Activated T-helper 17 cell treated with anti-CD3 and anti-CD28 coated beads, Interleukin-2, amount 50 U/mL, for 72 hours (primary cell): ENCODE measurements around the gene ANKLE1. TPM values are rescaled to one million over a fixed set of nuclear protein-coding genes. Genes with fewer than 3 reads are reported as not detected.

ENCODE experiments used
- ATAC-seq: fragments of 150-1000 bp; cut with Tn5 transposase; replicated peaks from 2 replicates; pipeline ENCODE4 v1.10.0; 2021; ENCODE audit warnings: mild to moderate bottlenecking, moderate library complexity
- H3K27ac Mint-ChIP-seq: one replicate; pipeline ENCODE4 v1.8.0; 2022; ENCODE audit warnings: mixed read lengths
- H3K27me3 Mint-ChIP-seq: one replicate; pipeline ENCODE4 v1.8.0; 2022; ENCODE audit warnings: mixed read lengths
- H3K36me3 Mint-ChIP-seq: one replicate; pipeline ENCODE4 v1.8.0; 2022; ENCODE audit warnings: low read depth, mild to moderate bottlenecking, mixed read lengths
- H3K4me1 Mint-ChIP-seq: one replicate; pipeline ENCODE4 v1.8.0; 2022; ENCODE audit warnings: mixed read lengths
- H3K4me3 Mint-ChIP-seq: one replicate; pipeline ENCODE4 v1.8.0; 2022; ENCODE audit warnings: mild to moderate bottlenecking, mixed read lengths
- H3K9me3 Mint-ChIP-seq: one replicate; pipeline ENCODE4 v1.8.0; 2022; ENCODE audit warnings: mixed read lengths
- total RNA-seq, 2 donors: library from RNA; stranded (reverse); gene quantifications; one replicate each; pipeline ENCODE4 v1.2.3, GENCODE V29; 2022

ANKLE1 gene
- total RNA-seq, 2 donors from 2014 or later, result 4.4 to 11.6 TPM

DNA sequence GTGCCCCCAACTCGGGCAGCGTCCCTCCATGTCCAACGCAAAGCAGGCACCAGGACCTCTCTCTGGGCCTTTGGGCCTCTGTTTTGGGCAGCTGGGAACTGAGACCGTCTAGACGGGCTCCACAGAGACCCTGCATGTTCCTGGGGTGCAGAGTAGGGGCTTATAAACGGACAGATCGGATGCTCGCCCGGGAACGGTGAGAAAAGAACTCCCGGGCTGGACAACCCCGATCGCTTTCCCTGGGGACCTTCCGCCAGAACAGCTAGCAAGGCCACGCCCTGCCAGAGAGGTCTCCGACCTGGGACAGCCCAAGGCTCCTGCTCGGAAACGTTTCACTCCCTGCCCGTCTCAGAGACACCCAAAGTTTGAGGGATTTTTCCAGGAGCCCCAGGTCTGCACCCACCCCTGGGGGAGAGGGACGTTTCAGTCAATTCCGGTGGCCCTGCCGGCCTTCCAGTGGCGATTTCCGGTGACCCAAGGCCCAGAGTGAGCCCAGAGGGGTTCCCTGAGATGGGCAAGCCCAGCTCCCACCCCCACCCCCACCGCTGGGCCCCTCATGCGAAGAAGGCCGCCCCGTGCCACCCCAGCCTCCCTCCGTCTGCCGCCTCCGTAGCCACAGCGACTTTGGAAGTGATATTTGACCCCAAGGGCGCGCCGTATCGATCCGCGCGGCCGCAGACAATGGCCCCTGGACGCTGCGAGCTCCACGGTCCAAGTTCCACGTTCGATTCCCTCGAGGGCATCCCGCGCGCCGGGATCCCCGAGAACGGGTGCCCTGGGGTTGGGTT is 37.7 kb upstream of the ANKLE1 start:
- H3K27me3 Mint-ChIP-seq, result no peaks in the 10 kb centered on the region
- no peaks in the 10 kb centered on the region for H3K36me3 Mint-ChIP-seq
- peak overlapping the region; percentile 52 for H3K4me3 Mint-ChIP-seq
- no peak overlapping the region for H3K27ac Mint-ChIP-seq
- ATAC-seq, result no peak
- no peaks in the 10 kb centered on the region for H3K4me1 Mint-ChIP-seq
- no peaks in the 10 kb centered on the region for H3K9me3 Mint-ChIP-seq

DNA sequence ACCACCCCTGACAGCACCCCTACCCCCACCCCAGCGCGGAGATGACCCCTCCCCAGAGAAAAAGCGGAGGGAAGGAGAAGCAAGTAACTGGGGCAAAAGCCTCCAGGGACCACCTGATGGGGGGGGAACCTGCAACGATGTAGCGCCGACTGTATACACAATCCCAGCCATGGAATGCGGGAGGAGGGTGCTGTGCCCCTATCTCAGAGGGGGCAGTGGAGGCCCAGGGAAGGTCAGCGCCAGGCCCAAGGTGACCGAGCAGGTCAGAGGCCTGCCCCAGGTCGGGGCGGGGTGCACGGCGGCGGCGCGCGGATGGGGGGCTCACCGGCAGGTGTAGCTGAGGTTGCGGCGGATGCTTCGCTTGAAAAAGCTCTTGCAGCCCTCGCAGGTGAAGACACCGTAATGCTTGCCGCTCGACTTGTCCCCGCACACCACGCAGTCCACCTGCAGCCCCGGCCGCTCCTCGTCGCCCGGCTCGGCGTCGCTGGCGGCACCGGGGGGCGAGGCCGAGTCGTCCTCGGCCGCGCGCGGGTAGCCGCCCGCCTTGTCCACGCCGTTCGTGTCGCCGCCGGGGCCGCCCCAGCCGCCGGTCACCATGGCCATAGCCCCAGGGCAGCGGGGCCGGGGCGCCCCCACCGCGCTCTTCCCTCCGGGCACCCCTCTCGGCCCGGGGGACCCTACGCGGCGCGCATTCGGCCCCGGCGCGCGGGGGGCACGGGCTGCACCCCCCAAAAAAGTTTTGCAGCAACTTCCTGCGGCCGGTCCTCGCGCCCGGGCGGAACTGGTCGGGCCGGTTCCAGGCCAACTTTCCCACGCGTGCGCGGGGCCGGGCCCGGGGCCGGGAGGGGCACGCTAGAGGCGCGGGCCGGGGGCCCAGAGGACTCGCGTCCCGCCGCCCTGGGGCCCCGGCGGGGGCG is 36.8 kb upstream of the ANKLE1 start:
- Mint-ChIP-seq H3K36me3 (no peaks in the 10 kb centered on the region), H3K4me3 (peak overlapping the region; percentile 52), H3K27ac (no peak overlapping the region), H3K9me3 (no peaks in the 10 kb centered on the region), H3K27me3 (no peaks in the 10 kb centered on the region), H3K4me1 (no peaks in the 10 kb centered on the region)
- ATAC-seq, result peak; percentile 25

DNA sequence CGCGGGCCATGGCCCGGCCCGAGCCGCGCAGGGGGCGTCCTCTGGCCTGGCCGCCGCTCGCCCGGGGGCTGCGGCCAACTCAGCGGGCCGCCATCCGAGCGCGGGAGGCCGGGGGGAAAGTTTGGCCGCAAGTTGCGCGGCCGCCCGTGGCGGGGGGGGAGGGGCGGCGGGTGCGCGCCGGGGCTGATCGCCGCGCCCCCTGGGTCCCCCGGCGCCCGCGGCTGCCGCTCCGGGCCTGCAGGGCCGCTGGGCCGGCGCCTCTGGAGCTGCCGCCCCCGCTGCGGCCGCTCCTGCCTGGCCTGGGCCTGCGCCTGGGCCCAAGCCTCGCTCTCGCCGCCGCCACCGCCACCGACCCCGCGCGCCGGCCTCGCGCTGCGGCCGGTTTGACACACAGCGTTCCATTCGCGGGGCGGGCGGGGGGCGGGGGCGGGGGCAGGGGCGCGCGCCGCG is 36.1 kb upstream of the ANKLE1 start, which contains the start of gene NR2F6:
NR2F6 (minus strand) TSS at position 385 of the 450 bp plus-strand sequence. CDS start 699 bp downstream, outside the sequence.
- Mint-ChIP-seq H3K4me3 (peak within 1 kb of the TSS; percentile 73), H3K4me1 (no peaks in the 10 kb centered on the region), H3K27ac (no peak within 1 kb of the TSS), H3K36me3 (no peaks in the 10 kb centered on the region), H3K9me3 (no peaks in the 10 kb centered on the region), H3K27me3 (no peaks in the 10 kb centered on the region)
- no peak for ATAC-seq

DNA sequence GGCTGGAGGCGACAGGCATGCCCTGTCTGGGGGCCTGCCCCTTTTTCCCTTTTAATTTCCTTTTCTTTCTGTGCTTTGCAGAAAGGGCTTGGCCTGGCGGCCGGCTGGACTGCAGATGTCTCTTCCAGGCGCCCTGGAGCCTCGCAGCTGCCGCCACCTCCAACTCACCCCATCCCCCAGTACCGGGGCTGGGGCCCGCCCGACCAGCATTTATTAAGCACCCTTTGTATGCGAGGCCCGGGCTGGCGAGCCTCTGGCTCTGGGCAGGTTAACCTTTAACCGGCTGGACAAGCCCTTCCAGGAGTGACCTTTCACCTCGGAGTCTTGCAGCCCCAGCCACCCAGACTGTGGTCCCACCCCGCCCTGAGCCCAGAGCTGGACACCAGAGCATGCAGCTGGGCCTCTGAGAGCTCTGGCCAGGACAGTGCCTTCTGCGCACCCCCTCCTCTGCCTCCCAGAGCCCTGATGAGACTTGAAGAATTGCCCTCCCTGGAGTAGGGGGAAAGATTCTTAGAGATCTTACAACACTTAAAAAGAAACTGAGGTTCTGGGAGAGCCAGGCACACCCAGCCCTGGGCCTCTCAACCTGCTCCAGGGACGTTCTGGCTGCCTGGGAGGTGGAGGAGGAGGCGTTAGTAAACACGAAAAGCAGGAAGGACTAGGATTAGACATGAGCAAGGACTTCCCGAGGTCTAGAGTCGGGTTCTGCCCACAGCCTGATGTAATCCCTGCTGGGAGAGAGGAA is 34.8 kb upstream of the ANKLE1 start:
- peak overlapping the region; percentile 73 for H3K4me3 Mint-ChIP-seq
- H3K4me1 Mint-ChIP-seq, result no peaks in the 10 kb centered on the region
- no peak overlapping the region for H3K27ac Mint-ChIP-seq
- no peaks in the 10 kb centered on the region for H3K27me3 Mint-ChIP-seq
- no peaks in the 10 kb centered on the region for H3K36me3 Mint-ChIP-seq
- H3K9me3 Mint-ChIP-seq, result no peaks in the 10 kb centered on the region
- no peak for ATAC-seq

DNA sequence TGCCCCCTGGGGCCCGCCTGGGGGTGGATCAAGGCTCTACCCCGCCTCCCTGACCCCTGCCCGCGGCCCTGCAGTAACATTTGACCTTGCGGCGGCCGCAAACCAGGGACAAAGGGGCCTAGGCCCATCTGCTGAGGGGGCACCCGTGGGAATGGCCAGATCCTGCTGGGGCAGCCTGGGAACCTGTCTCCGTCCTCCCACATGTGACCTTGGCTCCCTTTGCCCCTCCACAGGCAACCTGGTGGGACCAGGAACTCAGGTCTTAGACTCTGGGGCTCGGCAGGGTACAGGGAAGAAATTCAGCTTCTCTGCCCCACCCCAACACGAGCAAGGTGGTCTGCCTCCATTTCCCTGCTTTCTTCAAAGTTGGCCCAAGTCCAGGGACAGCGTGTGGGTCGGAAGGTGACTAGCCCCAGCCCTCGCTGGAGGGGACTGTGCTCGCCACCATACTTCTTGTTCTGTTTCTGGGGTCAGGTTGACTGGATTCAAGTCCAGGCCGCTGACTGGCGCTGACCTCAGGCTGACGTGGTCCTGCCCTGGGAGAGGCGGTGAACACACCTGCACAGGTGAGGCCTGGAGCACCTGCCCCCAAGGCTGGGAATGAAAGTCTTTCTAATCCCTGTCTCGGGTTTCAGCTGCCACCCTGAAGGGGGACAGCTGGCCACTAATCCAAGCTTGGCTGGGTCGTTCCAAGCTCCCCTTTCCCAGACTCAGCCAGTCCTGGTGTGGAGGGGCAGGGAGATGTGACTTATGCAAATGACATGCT is 33.5 kb upstream of the ANKLE1 start:
- Mint-ChIP-seq H3K27ac (no peak overlapping the region), H3K4me3 (no peak overlapping the region), H3K4me1 (no peaks in the 10 kb centered on the region), H3K9me3 (no peaks in the 10 kb centered on the region), H3K27me3 (no peaks in the 10 kb centered on the region), H3K36me3 (no peaks in the 10 kb centered on the region)
- no peak for ATAC-seq

DNA sequence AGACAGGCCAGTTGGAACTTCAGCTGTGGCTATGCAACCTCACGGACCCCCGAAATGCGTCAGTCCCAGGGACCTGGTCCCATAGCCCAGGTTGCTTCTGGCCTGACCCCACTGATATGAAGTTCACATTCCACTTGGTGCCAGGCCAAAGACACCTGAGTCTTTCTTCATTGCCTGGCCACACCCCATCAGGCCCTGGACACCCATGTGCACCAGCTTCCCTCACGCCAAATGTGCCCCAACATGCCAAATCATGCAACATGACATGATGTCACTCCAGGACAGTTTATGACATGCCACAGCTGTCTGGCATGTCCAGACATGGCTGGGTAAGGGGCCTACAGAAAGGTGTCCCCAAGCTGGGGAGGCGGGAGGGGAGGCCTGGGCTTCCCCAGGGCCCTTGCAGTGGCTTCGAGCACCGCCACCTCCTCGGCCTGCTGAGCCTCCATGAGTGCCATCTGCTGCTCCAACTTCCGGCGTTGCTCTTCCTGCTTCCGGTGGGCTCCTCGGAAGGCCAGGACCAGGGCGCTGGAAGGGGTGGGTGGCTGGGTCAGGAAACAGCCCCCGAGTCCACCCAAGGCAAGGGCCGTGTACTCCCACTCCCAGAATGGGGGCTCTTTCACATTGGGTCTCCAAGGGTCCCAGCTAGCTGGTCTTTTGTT is 31.7 kb upstream of the ANKLE1 start:
- Mint-ChIP-seq H3K27ac (no peak overlapping the region), H3K36me3 (no peaks in the 10 kb centered on the region), H3K27me3 (no peaks in the 10 kb centered on the region), H3K4me3 (no peak overlapping the region), H3K4me1 (no peaks in the 10 kb centered on the region), H3K9me3 (no peaks in the 10 kb centered on the region)
- no peak for ATAC-seq

DNA sequence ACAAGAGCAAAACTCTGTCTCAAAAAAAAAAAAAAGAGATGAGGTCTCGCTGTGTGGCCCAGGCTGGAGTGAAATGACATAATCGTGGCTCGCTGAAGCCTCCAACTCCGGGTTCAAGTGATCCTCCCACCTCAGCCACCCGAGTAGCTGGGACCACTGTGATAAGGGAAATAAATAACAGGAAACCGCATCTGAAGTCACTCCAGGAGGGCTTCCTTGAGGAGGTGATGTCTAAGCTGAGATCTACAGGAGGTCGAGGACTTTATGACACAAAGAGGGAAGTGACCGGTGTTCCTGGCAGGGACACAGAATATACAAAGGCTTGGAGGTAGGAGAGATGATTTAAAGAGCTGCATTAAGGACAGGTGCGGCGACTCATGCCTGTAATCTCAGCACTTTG is 27.1 kb upstream of the ANKLE1 start:
- no peaks in the 10 kb centered on the region for H3K36me3 Mint-ChIP-seq
- no peak for ATAC-seq
- no peak overlapping the region for H3K4me3 Mint-ChIP-seq
- H3K9me3 Mint-ChIP-seq, result no peaks in the 10 kb centered on the region
- no peaks in the 10 kb centered on the region for H3K27me3 Mint-ChIP-seq
- H3K4me1 Mint-ChIP-seq, result no peaks in the 10 kb centered on the region
- H3K27ac Mint-ChIP-seq, result no peak overlapping the region

DNA sequence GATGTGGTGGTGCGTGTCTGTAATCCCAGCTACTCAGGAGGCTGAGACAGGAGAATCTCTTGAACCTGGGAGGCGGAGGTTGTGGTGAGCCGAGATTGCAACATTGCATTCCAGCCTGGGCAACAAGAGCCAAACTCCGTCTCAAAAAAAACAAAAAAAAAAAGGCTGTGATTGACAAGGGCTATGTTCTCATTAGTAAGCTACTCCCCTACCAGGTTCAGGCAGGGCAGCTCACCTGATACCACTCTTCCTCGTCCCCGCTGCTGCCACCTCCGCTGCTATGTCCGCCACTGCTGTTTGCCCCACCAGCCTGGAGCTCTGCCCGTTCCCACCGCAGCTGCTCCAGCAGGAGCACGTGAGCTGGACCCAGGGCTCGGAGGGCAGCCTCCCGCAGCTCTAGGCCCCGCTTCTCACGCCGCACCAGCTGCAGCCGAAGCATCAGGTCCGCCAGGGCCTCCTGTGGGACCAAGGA is 26.5 kb upstream of the ANKLE1 start:
- H3K9me3 Mint-ChIP-seq, result no peaks in the 10 kb centered on the region
- no peak overlapping the region for H3K27ac Mint-ChIP-seq
- no peaks in the 10 kb centered on the region for H3K4me1 Mint-ChIP-seq
- H3K36me3 Mint-ChIP-seq, result no peaks in the 10 kb centered on the region
- no peak for ATAC-seq
- H3K4me3 Mint-ChIP-seq, result no peak overlapping the region
- no peaks in the 10 kb centered on the region for H3K27me3 Mint-ChIP-seq

DNA sequence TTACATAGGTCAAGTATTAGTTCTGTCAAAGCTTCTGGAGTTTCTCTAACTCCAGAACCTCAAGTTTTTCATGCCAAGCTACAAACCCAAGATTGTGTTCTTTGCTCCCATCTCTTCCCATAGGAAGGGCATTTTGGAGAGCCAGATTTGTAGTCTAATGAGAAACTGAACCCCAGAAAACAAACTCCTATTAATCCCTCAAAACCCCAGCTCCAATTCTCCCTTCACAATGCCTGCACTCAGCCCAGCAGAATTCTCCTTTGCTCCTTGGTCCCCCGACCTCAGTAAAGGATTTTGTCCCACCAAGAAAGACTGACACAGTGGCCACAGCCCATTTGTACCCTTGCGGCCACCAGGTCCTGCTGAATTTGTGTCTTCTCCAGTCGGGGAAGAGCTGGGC is 25.6 kb upstream of the ANKLE1 start:
- no peak for ATAC-seq
- Mint-ChIP-seq H3K27ac (no peak overlapping the region), H3K36me3 (no peaks in the 10 kb centered on the region), H3K9me3 (no peaks in the 10 kb centered on the region), H3K4me3 (no peak overlapping the region), H3K27me3 (no peaks in the 10 kb centered on the region), H3K4me1 (peaks cover 6% of the 10 kb centered on the region)

DNA sequence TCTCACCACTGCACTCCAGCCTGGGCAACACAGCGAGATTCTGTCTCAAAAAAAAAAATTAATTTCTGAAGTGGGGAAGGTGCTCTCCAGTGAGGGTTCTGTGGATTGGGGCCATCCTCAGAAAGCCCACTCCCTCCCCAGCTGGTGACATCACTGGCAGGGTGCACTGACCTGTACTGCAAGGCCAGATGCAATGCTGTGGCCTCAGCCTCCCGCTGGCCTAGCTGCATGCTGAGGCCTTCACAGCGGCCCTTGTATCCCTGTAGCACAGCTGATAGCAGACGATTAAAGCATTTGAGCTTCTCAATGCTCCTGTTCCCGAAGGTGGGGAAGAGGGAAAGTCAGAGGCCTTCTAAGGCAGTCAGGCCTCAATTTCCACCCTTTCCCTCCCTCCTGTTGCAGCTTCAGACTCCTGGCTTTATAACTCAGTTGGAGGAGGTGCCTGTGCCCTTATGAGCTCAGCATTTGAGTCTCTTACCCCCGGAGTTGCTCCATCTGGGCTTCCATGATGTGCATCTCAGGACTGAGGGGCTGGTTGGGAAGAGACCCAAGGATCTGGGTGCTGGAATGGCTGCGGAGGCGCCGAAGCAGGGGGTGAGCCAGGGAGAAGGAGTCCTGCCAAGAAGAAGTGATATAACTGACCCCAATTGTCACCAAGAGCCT is 22.5 kb upstream of the ANKLE1 start:
- Mint-ChIP-seq H3K4me3 (no peak overlapping the region), H3K36me3 (no peaks in the 10 kb centered on the region), H3K9me3 (no peaks in the 10 kb centered on the region), H3K27me3 (no peaks in the 10 kb centered on the region), H3K4me1 (peaks cover 6% of the 10 kb centered on the region), H3K27ac (no peak overlapping the region)
- ATAC-seq, result no peak

DNA sequence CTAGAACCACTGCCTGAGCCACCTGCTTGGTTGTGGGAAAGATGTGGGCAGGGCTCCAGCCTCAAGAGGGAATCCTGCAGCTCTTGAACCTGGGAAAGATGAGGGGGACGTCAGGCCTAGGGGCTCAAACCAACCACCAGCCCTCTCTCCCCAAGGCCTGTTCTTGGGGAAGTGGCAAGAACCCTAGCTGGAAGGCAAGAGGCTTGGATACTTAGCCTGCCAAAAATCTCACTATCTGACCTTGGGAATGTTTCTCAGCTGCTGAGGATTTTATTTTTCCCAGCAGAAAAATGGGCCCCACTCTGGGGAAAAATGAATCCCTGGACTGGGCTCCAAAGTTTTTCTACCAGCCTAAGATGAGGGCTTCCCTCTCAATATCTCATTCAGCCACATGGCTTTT is 21.8 kb upstream of the ANKLE1 start:
- Mint-ChIP-seq H3K4me1 (peaks cover 6% of the 10 kb centered on the region), H3K4me3 (no peak overlapping the region), H3K9me3 (no peaks in the 10 kb centered on the region), H3K36me3 (no peaks in the 10 kb centered on the region), H3K27me3 (no peaks in the 10 kb centered on the region), H3K27ac (no peak overlapping the region)
- no peak for ATAC-seq

DNA sequence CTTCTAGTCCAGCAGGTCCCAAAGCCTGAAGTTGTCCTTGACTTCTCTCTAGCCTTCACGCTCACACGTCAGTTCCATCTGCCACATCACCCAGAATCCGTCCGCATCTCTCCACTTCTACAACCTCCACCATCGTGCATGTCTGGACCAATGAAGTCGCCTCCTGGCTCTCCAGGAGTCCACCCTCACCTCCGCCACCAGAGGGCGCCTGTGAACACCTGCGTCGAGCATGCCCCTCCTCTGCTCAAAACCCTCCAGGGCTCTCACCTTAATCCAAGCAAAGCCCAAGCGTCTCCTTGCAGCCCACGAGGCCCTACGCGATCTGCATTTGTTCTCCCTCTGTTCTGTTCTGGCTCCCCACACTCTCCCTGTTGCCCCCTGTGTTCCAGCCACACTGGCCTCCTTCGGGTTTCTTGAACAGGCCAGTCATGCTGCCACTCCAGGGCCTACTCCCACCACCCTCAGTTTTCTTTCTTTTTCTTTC is 20.8 kb upstream of the ANKLE1 start:
- ATAC-seq, result peak; percentile 100
- Mint-ChIP-seq H3K27me3 (no peaks in the 10 kb centered on the region), H3K27ac (peak overlapping the region; percentile 0), H3K36me3 (no peaks in the 10 kb centered on the region), H3K4me1 (peaks cover 6% of the 10 kb centered on the region), H3K4me3 (no peak overlapping the region), H3K9me3 (no peaks in the 10 kb centered on the region)

DNA sequence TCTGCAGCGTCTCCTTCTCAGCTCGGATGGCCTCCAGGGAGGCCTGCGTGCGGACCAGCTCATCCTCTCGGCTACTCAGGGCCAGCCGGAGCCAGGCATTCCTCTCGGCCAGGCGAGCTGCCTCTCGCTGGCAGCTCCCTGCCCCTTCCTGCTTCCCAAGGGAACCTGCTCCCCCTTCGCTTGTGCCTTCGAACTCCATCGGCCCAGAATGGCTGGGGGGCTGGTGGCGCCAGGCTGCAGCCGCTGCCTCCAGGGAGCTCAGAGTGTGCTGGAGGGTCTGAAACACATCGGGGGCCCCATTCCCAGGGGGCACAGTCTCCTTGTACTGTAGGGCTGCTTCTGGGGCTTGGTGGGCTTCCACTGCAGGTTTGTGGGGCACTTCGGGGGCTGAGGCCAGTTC is 19.1 kb upstream of the ANKLE1 start:
- Mint-ChIP-seq H3K4me1 (peaks cover 6% of the 10 kb centered on the region), H3K4me3 (no peak overlapping the region), H3K36me3 (peaks cover 6% of the 10 kb centered on the region), H3K9me3 (no peaks in the 10 kb centered on the region), H3K27ac (no peak overlapping the region), H3K27me3 (no peaks in the 10 kb centered on the region)
- no peak for ATAC-seq
